HepG2 (cell line): ENCODE data around the gene TRMT2A. TPM values are rescaled to one million over a fixed set of nuclear protein-coding genes. Genes with fewer than 3 reads are reported as not detected.
A peak's percentile ranks its signal among the peaks of the same experiment; 100 is the strongest.

Experiments used
- ATAC-seq: fragments of 200-7000 bp; cut with Tn5 transposase; 3 replicates; pipeline ENCODE4 v1.9.1; 2020; ENCODE audit warnings: mild to moderate bottlenecking, moderate library complexity
- BruUV-seq: library from RNA; stranded (reverse); fragments of 400-500 nt; replicated peaks from 2 replicates; lab custom pipeline; 2021; lab: Mats Ljungman, UMichigan
- CTCF ChIA-PET: fragments of 300-600 bp; formaldehyde crosslinking; extraction: SDS; loops from one replicate; lab custom pipeline; 2021; ENCODE audit warnings: low total read pairs, inconsistent platforms, low intra/inter-chr PET ratio; lab: Yijun Ruan, JAX
- POLR2A ChIA-PET: fragments of 350-600 bp; sonication (Branson Sonifier 250); formaldehyde crosslinking; loops from one replicate; lab custom pipeline; 2020; ENCODE audit warnings: antibody characterized with exemption, inconsistent platforms; lab: Yijun Ruan, JAX
- DNase-seq: peaks from one replicate; pipeline ENCODE4 v3.0.0-alpha.2; 2015; ENCODE audit warnings: low spot score
- FAIRE-seq: peaks from 3 replicates; lab custom pipeline; 2011; peaks lifted over from hg19 to GRCh38; lab: Jason Lieb, UNC
- H2AFZ ChIP-seq: one replicate; pipeline ENCODE4 v1.6.1; 2011; ENCODE audit warnings: low read length, inconsistent platforms
- H3K27ac ChIP-seq: fragments of 300-600 bp; 3 replicates; pipeline ENCODE4 v1.8.0; 2011; ENCODE audit warnings: mixed run types, mild to moderate bottlenecking, mixed read lengths, low read length, inconsistent platforms; ENCODE audit not compliant: insufficient read depth; ENCODE audit errors: extremely low read length
- H3K27me3 ChIP-seq, 2 experiments: fragments of 200-600 bp in 1 of 2; 2 replicates in 1 of 2; 3 replicates in 1 of 2; pipeline versions ENCODE4 v1.6.0 to v1.8.0; 2011; ENCODE audit warnings: low read length in 2 of 2, mild to moderate bottlenecking in 2 of 2, moderate library complexity in 2 of 2, inconsistent platforms in 1 of 2; ENCODE audit not compliant: insufficient read depth in 2 of 2, control insufficient read depth in 1 of 2
- H3K36me3 ChIP-seq, 2 experiments: fragments of 200-600 bp in 1 of 2; replicated peaks in 1 of 2; 2 replicates in 1 of 2; 3 replicates in 1 of 2; pipeline versions ENCODE4 v1.5.1 to v1.8.0; 2011; ENCODE audit warnings: low read length in 2 of 2, inconsistent platforms in 1 of 2; ENCODE audit not compliant: insufficient read depth in 2 of 2, control insufficient read depth in 1 of 2
- H3K4me1 ChIP-seq: 2 replicates; pipeline ENCODE4 v1.5.1; 2012; ENCODE audit warnings: low read length, inconsistent platforms; ENCODE audit not compliant: insufficient read depth
- H3K4me2 ChIP-seq: 2 replicates; pipeline ENCODE4 v1.6.0; 2011; ENCODE audit warnings: low read depth, low read length, inconsistent platforms
- H3K4me3 ChIP-seq, 3 experiments: fragments of 200-600 bp in 1 of 3; sonication (generic), shearing (Covaris generic) in 1 of 3; replicated peaks in 1 of 3; 2 replicates each; pipeline ENCODE4 v1.5.1; 2011 to 2016; ENCODE audit warnings: low read length in 3 of 3, inconsistent platforms in 2 of 3, low read depth in 2 of 3, mild to moderate bottlenecking in 2 of 3, control low read depth in 1 of 3, mixed read lengths in 1 of 3; ENCODE audit not compliant: insufficient read depth in 1 of 3
- H3K79me2 ChIP-seq: one replicate; pipeline ENCODE4 v1.6.1; 2011; ENCODE audit warnings: low read length, inconsistent platforms; ENCODE audit not compliant: insufficient read depth
- H3K9ac ChIP-seq: 2 replicates; pipeline ENCODE4 v1.6.0; 2011; ENCODE audit warnings: mild to moderate bottlenecking, low read depth, low read length, inconsistent platforms; ENCODE audit not compliant: insufficient read depth
- H3K9me3 ChIP-seq: 2 replicates; pipeline ENCODE4 v1.5.1; 2012; ENCODE audit warnings: mild to moderate bottlenecking, low read length
- H4K20me1 ChIP-seq: 2 replicates; pipeline ENCODE4 v1.6.0; 2011; ENCODE audit warnings: inconsistent platforms, mild to moderate bottlenecking, low read length, moderate library complexity; ENCODE audit not compliant: insufficient read depth
- GABPB1 ChIP-seq: IDR thresholded peaks from 2 replicates; pipeline ENCODE4 v1.6.1; 2016; ENCODE audit warnings: mild to moderate bottlenecking, missing genetic modification reagents, moderate library complexity, missing compliant biosample characterization
- IRX3 ChIP-seq: sonication (generic); formaldehyde crosslinking; IDR thresholded peaks from 2 replicates; pipeline ENCODE4 v1.8.1; 2023; ENCODE audit warnings: mild to moderate bottlenecking, low read depth, missing genetic modification reagents, borderline replicate concordance
- KAT8 ChIP-seq: IDR thresholded peaks from 2 replicates; pipeline ENCODE4 v1.6.1; 2016; ENCODE audit warnings: missing genetic modification reagents, missing compliant biosample characterization
- MXI1 ChIP-seq: IDR thresholded peaks from 3 replicates; pipeline ENCODE4 v1.6.1; 2012; ENCODE audit warnings: low read depth, low read length, inconsistent platforms, borderline replicate concordance
- MYPOP ChIP-seq: sonication (generic); formaldehyde crosslinking; IDR thresholded peaks from 2 replicates; pipeline ENCODE4 v1.8.1; 2023; ENCODE audit warnings: mild to moderate bottlenecking, moderate library complexity, missing genetic modification reagents
- RFX1 ChIP-seq: fragments of 450-650 bp; IDR thresholded peaks from 2 replicates; pipeline ENCODE4 v1.6.1; 2017
- RFX3 ChIP-seq: IDR thresholded peaks from 2 replicates; pipeline ENCODE4 v1.6.1; 2016; ENCODE audit warnings: missing biosample characterization, missing genetic modification reagents
- SAP130 ChIP-seq: IDR thresholded peaks from 2 replicates; pipeline ENCODE4 v1.6.1; 2016; ENCODE audit warnings: low read depth
- ZNF687 ChIP-seq: sonication (generic); formaldehyde crosslinking; IDR thresholded peaks from 2 replicates; pipeline ENCODE4 v1.5.1; 2020; ENCODE audit warnings: mild to moderate bottlenecking, missing genetic modification reagents, moderate library complexity
- WGBS: methylation state at CpG from one replicate; pipeline ENCODE4 v1.1.6; 2017; ENCODE audit warnings: low lambda C conversion rate; 5-methylcytosine and 5-hydroxymethylcytosine counted together
- in situ Hi-C: cut with HindIII; loops from 2 replicates; pipeline ENCODE4 v1.10.0; 2017; ENCODE audit warnings: low pct_unique_long_range_greater_than_20kb; ENCODE audit not compliant: extremely low pct_ligation_motif_present
- intact Hi-C: fragments of 100-400 bp; cut with micrococcal nuclease; formaldehyde crosslinking; loops from one replicate; pipeline ENCODE4 v1.10.0; 2022; ENCODE audit not compliant: unreplicated experiment
- polyA plus RNA-seq, 8 experiments: library from polyadenylated mRNA; depleted of rRNA in 3 of 8; stranded (reverse) in 7 of 8; unstranded in 1 of 8; fragments of >200 nt; fragmentation: Illumina TruSeq in 4 of 8; extraction: Trizol in 4 of 8; gene quantifications; 2 replicates each; pipeline versions ENCODE4 v1.2.1 to v1.2.3, GENCODE V29; 2011 to 2016; ENCODE audit warnings: low read depth in 4 of 8, missing spikeins in 1 of 8, mixed read lengths in 1 of 8; ENCODE audit not compliant: insufficient read depth in 1 of 8
- total RNA-seq, 5 experiments: library from RNA; depleted of rRNA; stranded (reverse); fragments of >200 nt; fragmentation: Illumina TruSeq; extraction: Trizol; gene quantifications; 2 replicates each; pipeline ENCODE4 v1.2.3, GENCODE V29; 2016; ENCODE audit warnings: low read depth in 1 of 5

Gene TRMT2A
- total and polyA plus RNA-seq, 2 of the 13 experiments (the other 11 are each of a cell fraction or from before 2014, with no cell fraction given): 24.0 to 30.3 TPM

GRCh38 chr22:20155330-20156041 is 38.5 kb upstream of the TRMT2A start:
- TF ChIP-seq MXI1 (peak; percentile 86; the same call in 2 of the 3 replicates), RFX3 (CRISPR knock-in tag) (peak; percentile 83), GABPB1 (CRISPR knock-in tag) (peak; percentile 66; the same call in 1 of the 2 replicates), RFX1 (peak; percentile 68), ZNF687 (CRISPR knock-in tag) (0 out of 2 replicates have a peak, but pooled peaks have one; percentile 7), IRX3 (CRISPR knock-in tag) (no peak), SAP130 (CRISPR knock-in tag) (peak; percentile 69), MYPOP (no peak), KAT8 (CRISPR knock-in tag) (no peak)
- ChIA-PET CTCF (interaction anchor here (1.2 to 4.1 kb wide), 2 partner anchors 130 to 301 kb away, joined by 4 to 28 read pairs; no protein-coding TSS in a partner anchor), POLR2A (no interaction called here)
- Histone ChIP-seq H3K4me3 (no peak overlapping the region), H3K27me3 (peaks cover 17 to 53% of the 10 kb centered on the region in 2 experiments), H3K9me3 (no peaks in the 10 kb centered on the region), H3K4me2 (no peak overlapping the region), H3K27ac (no peak overlapping the region), H2AFZ (no peak overlapping the region), H3K79me2 (no peaks in the 10 kb centered on the region), H4K20me1 (no peaks in the 10 kb centered on the region), H3K4me1 (no peaks in the 10 kb centered on the region), H3K9ac (no peak overlapping the region), H3K36me3 (no peaks in the 10 kb centered on the region)
- no TSS peak for BruUV-seq
- peak; percentile 19 for DNase-seq
- WGBS: 36% methylated on average over 8 of the region's 30 CpGs
- ATAC-seq: no peak; the same call in 2 of the 3 replicates
- no peak for FAIRE-seq
- in situ Hi-C loops: loop anchor here (5.0 to 25.0 kb wide), 3 partner anchors 79 to 1193 kb away; no protein-coding TSS in a partner anchor
- intact Hi-C loops: no loop called here
